HG02884 (cell line): ENCODE data around the gene DLGAP4.

ENCODE experiments used
- ATAC-seq: cut with Tn5 transposase; IDR thresholded peaks from one replicate; pipeline ENCODE4 v1.9.1; 2021; ENCODE audit warnings: mild to moderate bottlenecking, moderate library complexity; ENCODE audit not compliant: unreplicated experiment

Gene DLGAP4

GRCh38 chr20:36320261-36320897 lies 14.2 kb downstream of the DLGAP4 start:
- no peak for ATAC-seq

GRCh38 chr20:36320898-36321695 lies 15.0 kb downstream of the DLGAP4 start:
- no peak for ATAC-seq

- ATAC-seq = no peak
Measured at GRCh38 chr20:36322131-36322530, 16.0 kb downstream of the DLGAP4 start.

DNA sequence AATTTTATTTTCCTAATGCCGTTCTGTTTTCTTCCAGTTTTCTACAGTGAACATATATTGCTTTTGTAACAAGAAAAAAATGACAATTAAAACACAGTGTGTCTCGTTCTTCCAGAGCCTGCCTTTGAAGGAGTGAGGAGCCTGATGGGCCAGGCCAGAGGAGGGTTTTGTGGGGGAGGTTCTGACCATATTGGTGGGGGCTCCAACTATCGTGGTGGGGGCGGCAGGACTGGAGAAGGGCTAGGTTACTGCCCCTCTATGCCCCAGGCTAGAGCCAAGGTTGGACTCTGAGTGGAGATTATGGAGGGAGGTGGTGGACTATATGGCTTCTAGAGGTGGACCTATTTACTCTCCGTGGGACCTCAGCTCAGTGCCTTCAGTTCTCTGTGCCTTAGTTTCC lies 24.0 kb downstream of the DLGAP4 start:
- ATAC-seq = no peak

DNA sequence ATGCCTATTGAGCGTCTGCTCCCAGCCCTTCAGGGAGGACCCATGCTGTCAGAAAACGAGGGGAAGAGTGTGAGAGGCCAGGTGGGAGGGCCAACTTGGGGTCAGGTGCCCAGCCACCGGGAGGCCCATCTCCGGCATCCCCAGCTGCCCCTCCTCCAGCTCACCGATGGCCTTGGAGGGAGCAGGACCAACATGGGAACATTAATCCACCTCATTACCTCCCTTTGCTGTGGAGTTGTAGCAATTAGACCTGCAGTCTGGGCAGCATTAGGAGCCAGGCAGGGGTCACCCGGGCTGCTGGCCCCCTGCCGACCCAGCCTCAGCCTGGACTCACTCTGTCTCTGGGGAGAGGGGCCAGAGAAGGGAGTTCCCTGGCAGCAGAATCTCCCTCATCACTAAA lies 25.1 kb downstream of the DLGAP4 start:
- ATAC-seq = no peak

DNA sequence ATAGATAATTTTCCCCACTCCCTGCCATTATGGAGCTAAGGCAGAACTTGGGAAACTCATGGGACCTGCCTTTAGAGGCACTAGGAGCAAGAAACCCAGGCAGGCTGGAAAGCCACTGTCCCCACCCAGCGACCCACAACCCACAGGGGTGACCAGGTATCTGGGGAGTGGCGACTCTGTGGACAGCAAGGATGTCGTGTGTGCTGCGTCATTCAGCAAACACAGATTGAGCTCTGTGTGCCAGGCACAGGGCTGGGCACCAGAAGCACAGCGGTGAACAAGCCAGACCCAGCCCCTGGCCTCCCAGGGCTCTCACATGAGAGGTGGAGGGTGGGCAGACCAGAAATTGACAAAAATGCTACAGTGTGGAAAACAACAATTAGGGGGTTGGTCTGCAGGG lies 27.7 kb downstream of the DLGAP4 start:
- no peak for ATAC-seq

- ATAC-seq = no peak
Measured at GRCh38 chr20:36334281-36335205, 28.4 kb downstream of the DLGAP4 start.

GRCh38 chr20:36335206-36335870 lies 29.2 kb downstream of the DLGAP4 start:
- ATAC-seq = no peak

DNA sequence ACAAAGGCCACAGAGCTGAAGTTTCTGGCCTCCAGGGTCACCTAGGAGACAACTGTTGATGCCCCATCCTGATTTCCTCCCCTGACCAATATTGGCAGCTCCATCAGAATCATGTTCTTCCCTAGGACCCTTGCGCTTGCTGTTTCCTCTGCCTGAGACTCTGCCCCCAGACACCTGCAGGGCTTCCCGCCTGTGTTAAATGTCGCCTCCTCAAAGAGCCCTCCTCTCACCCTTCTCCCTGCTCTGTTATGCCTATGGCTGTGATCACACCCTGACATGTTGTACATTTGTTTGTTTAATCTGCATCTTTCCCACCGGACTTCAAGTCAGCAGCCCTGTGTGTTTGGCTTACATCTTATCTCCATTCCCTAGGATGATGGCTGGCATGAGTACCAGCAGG lies 30.1 kb downstream of the DLGAP4 start:
- no peak for ATAC-seq

- no peak for ATAC-seq
Measured at GRCh38 chr20:36336954-36337704, 31.0 kb downstream of the DLGAP4 start.

DNA sequence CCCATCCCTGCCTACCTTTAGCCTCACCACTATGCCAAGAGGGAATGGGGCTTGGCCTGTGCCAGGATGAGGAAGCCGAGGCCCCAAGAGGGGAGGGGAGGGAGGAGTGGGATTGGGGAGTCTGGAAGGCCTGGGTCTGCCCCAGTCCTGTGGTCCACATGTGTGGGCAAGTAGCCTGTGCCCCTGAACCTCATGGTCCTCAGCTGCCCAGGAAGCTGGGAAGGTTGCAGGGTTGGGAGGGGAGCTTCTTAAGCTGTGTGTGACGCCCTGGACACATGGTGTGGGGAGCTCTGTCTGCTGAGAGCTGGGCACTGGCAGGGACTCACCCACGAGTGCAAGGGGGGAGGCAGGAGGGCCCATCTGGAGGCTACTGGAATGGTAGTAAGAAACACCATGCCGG lies 31.7 kb downstream of the DLGAP4 start:
- no peak for ATAC-seq

DNA sequence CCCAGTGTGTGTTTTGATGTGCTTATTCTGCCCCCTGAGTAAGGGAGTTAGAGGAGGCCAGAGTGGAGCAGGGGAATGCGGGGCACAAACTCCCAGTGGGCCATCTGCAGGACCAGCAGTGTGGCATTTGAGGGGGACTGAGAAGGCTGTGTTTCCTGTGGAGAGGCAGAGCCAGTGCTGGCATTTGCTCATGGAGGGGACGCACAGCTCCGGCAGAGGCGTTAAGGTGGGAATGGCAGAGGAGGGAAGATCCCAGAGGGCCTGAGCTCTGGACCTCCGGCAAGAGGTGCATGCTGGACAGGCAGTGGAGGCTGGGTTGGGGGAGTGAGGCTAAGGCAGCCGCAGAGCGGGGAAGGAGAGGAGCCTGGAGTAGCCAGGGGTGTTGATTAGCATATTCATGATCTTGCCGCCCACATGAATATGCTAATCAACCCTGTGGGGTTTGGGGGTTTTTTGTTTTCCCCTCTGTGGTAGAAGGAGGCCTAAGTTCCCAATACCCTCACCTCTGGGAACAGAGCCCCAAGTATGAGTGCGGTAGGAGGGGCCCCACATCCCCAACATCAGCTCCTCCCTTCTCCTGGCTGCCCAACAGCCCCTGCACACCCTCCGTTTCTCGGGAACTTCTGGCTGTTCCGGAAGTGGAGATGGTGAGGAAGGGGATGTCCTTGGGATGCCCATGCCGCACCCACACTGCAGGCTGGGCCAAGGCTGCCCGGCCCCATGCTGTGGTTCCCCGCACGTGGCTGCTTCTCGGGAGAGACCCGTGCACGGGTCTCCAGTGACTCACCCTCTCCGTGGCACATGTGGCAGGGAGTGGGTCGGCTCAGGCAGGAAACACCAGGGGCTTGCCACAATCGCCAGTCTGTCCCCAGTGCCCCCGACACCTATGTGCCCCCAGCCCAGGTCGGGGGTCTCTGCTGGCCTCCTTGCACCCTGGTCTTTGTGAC lies 33.8 kb downstream of the DLGAP4 start:
- ATAC-seq = no peak

DNA sequence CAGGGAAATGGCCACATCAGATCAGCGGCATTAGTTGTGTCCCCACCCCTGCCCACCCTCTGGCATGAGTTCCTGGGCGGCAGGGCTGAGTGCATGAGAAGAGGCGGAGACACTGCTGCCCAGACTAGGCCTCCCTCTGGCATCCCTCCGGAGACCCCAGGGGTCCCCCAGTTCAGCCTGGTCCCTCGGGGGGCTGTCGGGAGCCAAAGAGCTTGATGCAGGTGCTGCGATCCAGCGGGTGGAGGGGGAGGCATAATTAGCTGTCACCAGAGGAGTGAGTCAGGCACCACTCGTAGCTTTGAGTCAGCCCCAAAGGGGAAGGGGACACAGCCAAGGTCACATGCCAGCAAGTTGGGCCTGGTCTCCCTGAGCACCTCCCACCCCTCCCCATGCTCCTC lies 34.5 kb downstream of the DLGAP4 start:
- no peak for ATAC-seq

- no peak for ATAC-seq
Measured at GRCh38 chr20:36341331-36342020, 35.3 kb downstream of the DLGAP4 start.

GRCh38 chr20:36342331-36343120 lies 36.4 kb downstream of the DLGAP4 start:
- no peak for ATAC-seq

DNA sequence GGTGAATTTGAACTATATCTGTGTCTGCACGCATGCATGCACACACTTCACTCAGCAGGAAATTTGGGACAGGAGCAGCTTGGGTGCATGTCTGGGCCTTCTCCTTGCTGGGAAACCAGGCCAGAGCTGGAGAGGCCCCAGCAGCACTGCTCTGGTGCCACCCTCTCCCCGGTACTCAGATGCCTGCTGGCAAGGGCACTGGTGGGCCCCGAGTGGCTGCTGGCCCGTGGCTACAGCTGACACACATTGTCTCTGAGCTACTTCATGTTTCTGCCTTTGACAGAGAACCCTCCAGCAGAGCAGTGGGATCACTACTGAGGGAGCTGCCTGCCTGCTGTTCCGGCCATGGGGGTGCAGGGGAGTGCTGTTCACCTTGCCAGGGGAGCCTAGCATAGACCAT lies 37.5 kb downstream of the DLGAP4 start:
- no peak for ATAC-seq

DNA sequence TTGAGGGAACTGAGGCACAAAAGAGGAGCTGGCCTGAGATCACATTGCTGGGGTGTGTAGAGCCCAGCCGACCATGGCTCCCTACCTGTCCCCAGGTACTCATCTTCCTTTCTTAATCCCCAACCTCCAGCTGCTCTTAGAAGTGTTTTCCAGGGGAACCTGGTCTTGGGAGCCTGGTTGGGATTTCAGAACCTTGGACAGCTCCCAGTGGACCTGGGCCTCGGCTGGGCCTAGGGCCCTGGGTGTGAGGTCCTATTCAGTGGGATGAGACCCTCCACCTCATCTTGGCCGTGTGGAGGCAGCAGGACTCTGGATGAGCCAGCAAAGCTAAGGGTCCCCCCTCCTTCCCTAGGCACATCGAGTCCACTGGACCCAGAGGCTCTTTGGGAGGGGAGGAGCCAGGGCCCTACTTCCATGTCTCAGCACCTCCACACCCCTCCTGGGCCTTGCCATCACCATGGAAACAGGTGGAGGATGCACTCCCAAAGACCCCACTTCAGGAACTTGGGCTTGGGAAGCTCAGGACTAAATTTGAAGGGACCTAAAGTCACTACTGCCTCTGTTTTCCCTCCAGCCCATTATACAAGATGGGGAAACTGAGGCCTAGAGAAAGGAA lies 38.5 kb downstream of the DLGAP4 start:
- no peak for ATAC-seq
